Measurements from ENCODE around the gene FOXG1.
A peak's percentile ranks its signal among the peaks of the same experiment; 100 is the strongest.

Gene FOXG1

GRCh38 chr14:28777471-28778137, 11.0 kb downstream of the FOXG1 start:
- no peak for DNase-seq (ENCODE audit: low spot score)

GRCh38 chr14:28778138-28779117, 11.8 kb downstream of the FOXG1 start:
- DNase-seq (ENCODE audit: low spot score) = no peak

GRCh38 chr14:28779456-28779855, 12.9 kb downstream of the FOXG1 start:
- no peak for DNase-seq (ENCODE audit: low spot score)

GRCh38 chr14:28780843-28781820, 14.5 kb downstream of the FOXG1 start:
- DNase-seq (ENCODE audit: low spot score) = no peak

GRCh38 chr14:28782301-28782700, 15.7 kb downstream of the FOXG1 start:
- DNase-seq (ENCODE audit: low spot score) = no peak

GRCh38 chr14:28783664-28784063, 17.1 kb downstream of the FOXG1 start:
- DNase-seq (ENCODE audit: low spot score) = no peak

GRCh38 chr14:28784096-28785048, 17.8 kb downstream of the FOXG1 start:
- DNase-seq (ENCODE audit: low spot score) = no peak

GRCh38 chr14:28785096-28785952, 18.7 kb downstream of the FOXG1 start:
- DNase-seq (ENCODE audit: low spot score) = peak; percentile 38

GRCh38 chr14:28807518-28807917, 40.9 kb downstream of the FOXG1 start:
- DNase-seq (ENCODE audit: low spot score) = no peak

GRCh38 chr14:28813810-28814209, 47.2 kb downstream of the FOXG1 start:
- DNase-seq (ENCODE audit: low spot score) = no peak
